Panc1 (cell line): Measurements from ENCODE around the gene RASD2. TPM values are rescaled to one million over a fixed set of nuclear protein-coding genes. Genes with fewer than 3 reads are reported as not detected.
A peak's percentile ranks its signal among the peaks of the same experiment; 100 is the strongest.

Source experiments
- ATAC-seq: fragments of 200-7000 bp; cut with Tn5 transposase; 2 replicates; pipeline ENCODE4 v1.9.1; 2020; ENCODE audit warnings: mild to moderate bottlenecking, moderate library complexity
- BruUV-seq: library from RNA; stranded (reverse); fragments of 400-500 nt; replicated peaks from 2 replicates; lab custom pipeline; 2021; lab: Mats Ljungman, UMichigan
- CTCF ChIA-PET: fragments of 300-600 bp; sonication (Branson Sonifier 250); formaldehyde crosslinking; loops from one replicate; lab custom pipeline; 2022; ENCODE audit warnings: antibody characterized with exemption; lab: Charles Lee
- POLR2A ChIA-PET: fragments of 300-600 bp; sonication (Branson Sonifier 250); formaldehyde crosslinking; loops from one replicate; lab custom pipeline; 2022; ENCODE audit warnings: antibody characterized with exemption; lab: Charles Lee
- DNase-seq: peaks from one replicate; pipeline ENCODE4 v3.0.0-alpha.2; 2010; ENCODE audit warnings: low read depth, low spot score
- H3K27ac ChIP-seq: 2 replicates; pipeline ENCODE4 v1.5.1; 2011; ENCODE audit warnings: mild to moderate bottlenecking, low read length, inconsistent platforms
- H3K27me3 ChIP-seq: fragments of 200-500 bp; sonication (Bioruptor generic); 2 replicates; pipeline ENCODE4 v1.6.0; 2014; ENCODE audit warnings: low read length, inconsistent platforms; ENCODE audit not compliant: control insufficient read depth, insufficient read depth
- H3K36me3 ChIP-seq: fragments of 200-500 bp; sonication (Bioruptor generic); 2 replicates; pipeline ENCODE4 v1.5.1; 2014; ENCODE audit warnings: inconsistent platforms, mild to moderate bottlenecking, low read length, moderate library complexity; ENCODE audit not compliant: control insufficient read depth, insufficient read depth
- H3K4me1 ChIP-seq: 2 replicates; pipeline ENCODE4 v1.5.1; 2011; ENCODE audit warnings: inconsistent platforms, mild to moderate bottlenecking, low read length, moderate library complexity; ENCODE audit not compliant: control insufficient read depth, insufficient read depth
- H3K4me3 ChIP-seq, 2 experiments: 2 replicates each; pipeline ENCODE4 v1.5.1; 2011 to 2012; ENCODE audit warnings: low read depth in 2 of 2, low read length in 2 of 2, mild to moderate bottlenecking in 2 of 2, inconsistent platforms in 1 of 2, moderate library complexity in 1 of 2
- H3K9me3 ChIP-seq: fragments of 200-500 bp; sonication (Bioruptor generic); 2 replicates; pipeline ENCODE4 v1.5.1; 2014; ENCODE audit warnings: low read depth, mild to moderate bottlenecking, inconsistent platforms, low read length, moderate library complexity; ENCODE audit not compliant: control insufficient read depth, insufficient read depth
- POLR2AphosphoS5 ChIP-seq: IDR thresholded peaks from 2 replicates; pipeline ENCODE4 v1.6.1; 2012; ENCODE audit warnings: mild to moderate bottlenecking, low read depth, low read length, moderate library complexity
- SIN3A ChIP-seq: IDR thresholded peaks from 2 replicates; pipeline ENCODE4 v1.6.1; 2012; ENCODE audit warnings: low read depth, mild to moderate bottlenecking, low read length, moderate library complexity, borderline replicate concordance; ENCODE audit not compliant: insufficient read depth
- TCF7L2 ChIP-seq: IDR thresholded peaks from 2 replicates; pipeline ENCODE4 v1.6.1; 2011; ENCODE audit warnings: mild to moderate bottlenecking, low read depth, low read length, inconsistent platforms
- in situ Hi-C: cut with HindIII; loops from 2 replicates; pipeline ENCODE4 v1.10.0; 2016; ENCODE audit warnings: low sequenced_read_pairs, low pct_unique_long_range_greater_than_20kb
- intact Hi-C: fragments of 100-400 bp; cut with micrococcal nuclease; formaldehyde crosslinking; loops from one replicate; pipeline ENCODE4 v1.10.0; 2022; ENCODE audit not compliant: unreplicated experiment
- total RNA-seq: library from RNA; stranded (reverse); gene quantifications from one replicate; pipeline ENCODE4 v1.2.1, GENCODE V29; 2021; ENCODE audit not compliant: unreplicated experiment
- TF ChIP-seq, protein P1 (sequence below), 2 experiments: IDR thresholded peaks; 2 replicates each; pipeline ENCODE4 v1.6.1; 2011 to 2012; ENCODE audit warnings: low read depth in 2 of 2, control low read depth in 1 of 2, low read length in 1 of 2, mild to moderate bottlenecking in 1 of 2, moderate library complexity in 1 of 2; ENCODE audit not compliant: insufficient read depth in 1 of 2
- TF ChIP-seq, protein P2 (sequence below): fragments of 450-650 bp; IDR thresholded peaks from 2 replicates; pipeline ENCODE4 v1.5.1; 2017; ENCODE audit warnings: mild to moderate bottlenecking

The RASD2 gene
- total RNA-seq, 1 experiment from 2014 or later, result 26.7 TPM

DNA sequence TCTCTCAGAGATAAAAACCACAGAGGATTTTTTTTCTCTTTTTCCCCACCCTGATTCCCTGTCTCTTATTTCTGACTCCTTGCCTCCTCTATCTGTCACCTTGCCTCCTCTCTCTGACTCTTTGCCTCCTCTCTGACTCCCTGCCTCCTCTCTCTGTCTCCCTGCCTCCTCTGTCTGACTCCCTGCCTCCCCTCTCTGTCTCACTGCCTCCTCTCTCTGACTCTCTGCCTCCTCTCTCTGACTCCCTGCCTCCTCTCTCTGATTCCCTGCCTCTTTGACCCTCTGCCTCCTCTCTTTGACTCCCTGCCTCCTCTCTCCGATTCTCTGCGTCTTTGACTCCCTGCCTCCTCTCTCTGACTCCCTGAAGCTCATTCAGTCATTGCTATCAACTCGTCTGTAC lies 3.1 kb downstream of the RASD2 start:
- Histone ChIP-seq H3K27ac (no peak overlapping the region; the same call in 1 of the 2 replicates), H3K4me1 (peaks cover 14% of the 10 kb centered on the region), H3K4me3 (peak overlapping the region in 1 of 2 experiments; percentile 27; a peak in 2 of 4 replicates), H3K36me3 (no peaks in the 10 kb centered on the region), H3K27me3 (no peaks in the 10 kb centered on the region), H3K9me3 (no peaks in the 10 kb centered on the region)
- ChIA-PET POLR2A (no interaction called here), CTCF (no interaction called here)
- no peak for DNase-seq
- TF ChIP-seq, protein P1, sequence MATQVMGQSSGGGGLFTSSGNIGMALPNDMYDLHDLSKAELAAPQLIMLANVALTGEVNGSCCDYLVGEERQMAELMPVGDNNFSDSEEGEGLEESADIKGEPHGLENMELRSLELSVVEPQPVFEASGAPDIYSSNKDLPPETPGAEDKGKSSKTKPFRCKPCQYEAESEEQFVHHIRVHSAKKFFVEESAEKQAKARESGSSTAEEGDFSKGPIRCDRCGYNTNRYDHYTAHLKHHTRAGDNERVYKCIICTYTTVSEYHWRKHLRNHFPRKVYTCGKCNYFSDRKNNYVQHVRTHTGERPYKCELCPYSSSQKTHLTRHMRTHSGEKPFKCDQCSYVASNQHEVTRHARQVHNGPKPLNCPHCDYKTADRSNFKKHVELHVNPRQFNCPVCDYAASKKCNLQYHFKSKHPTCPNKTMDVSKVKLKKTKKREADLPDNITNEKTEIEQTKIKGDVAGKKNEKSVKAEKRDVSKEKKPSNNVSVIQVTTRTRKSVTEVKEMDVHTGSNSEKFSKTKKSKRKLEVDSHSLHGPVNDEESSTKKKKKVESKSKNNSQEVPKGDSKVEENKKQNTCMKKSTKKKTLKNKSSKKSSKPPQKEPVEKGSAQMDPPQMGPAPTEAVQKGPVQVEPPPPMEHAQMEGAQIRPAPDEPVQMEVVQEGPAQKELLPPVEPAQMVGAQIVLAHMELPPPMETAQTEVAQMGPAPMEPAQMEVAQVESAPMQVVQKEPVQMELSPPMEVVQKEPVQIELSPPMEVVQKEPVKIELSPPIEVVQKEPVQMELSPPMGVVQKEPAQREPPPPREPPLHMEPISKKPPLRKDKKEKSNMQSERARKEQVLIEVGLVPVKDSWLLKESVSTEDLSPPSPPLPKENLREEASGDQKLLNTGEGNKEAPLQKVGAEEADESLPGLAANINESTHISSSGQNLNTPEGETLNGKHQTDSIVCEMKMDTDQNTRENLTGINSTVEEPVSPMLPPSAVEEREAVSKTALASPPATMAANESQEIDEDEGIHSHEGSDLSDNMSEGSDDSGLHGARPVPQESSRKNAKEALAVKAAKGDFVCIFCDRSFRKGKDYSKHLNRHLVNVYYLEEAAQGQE (IDR thresholded peaks at IDR 0.05; ENCODE audit: insufficient read depth in 1 of 2, low read depth in 2 of 2, low read length in 1 of 2), result no peak
- TF ChIP-seq, protein P2, sequence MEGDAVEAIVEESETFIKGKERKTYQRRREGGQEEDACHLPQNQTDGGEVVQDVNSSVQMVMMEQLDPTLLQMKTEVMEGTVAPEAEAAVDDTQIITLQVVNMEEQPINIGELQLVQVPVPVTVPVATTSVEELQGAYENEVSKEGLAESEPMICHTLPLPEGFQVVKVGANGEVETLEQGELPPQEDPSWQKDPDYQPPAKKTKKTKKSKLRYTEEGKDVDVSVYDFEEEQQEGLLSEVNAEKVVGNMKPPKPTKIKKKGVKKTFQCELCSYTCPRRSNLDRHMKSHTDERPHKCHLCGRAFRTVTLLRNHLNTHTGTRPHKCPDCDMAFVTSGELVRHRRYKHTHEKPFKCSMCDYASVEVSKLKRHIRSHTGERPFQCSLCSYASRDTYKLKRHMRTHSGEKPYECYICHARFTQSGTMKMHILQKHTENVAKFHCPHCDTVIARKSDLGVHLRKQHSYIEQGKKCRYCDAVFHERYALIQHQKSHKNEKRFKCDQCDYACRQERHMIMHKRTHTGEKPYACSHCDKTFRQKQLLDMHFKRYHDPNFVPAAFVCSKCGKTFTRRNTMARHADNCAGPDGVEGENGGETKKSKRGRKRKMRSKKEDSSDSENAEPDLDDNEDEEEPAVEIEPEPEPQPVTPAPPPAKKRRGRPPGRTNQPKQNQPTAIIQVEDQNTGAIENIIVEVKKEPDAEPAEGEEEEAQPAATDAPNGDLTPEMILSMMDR, result no peak
- TF ChIP-seq POLR2AphosphoS5, result no peak
- in situ Hi-C loops, result no loop called here
- intact Hi-C loops, result no loop called here
- no peak for ATAC-seq
- no TSS peak for BruUV-seq

DNA sequence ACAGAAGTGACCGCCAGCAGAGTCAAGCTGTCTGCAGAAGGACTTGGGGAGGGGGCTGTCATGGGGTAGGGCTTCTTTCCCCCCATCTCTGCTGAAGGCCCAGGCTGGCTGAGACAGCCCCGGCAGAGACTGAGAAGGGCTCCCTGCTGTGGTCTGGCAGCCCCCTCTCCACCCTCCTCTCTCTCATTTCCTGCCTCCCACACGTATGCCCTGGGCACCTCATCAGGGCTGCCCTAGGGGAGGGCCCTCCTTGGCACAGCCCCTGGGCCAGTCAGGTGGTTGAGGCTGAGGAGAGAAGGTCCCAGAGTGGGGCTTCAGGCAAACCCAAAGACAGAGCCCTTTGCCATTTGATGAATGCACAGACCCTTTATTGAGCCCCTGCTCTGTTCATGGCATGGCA lies 3.6 kb downstream of the RASD2 start:
- Histone ChIP-seq H3K4me1 (peaks cover 14% of the 10 kb centered on the region), H3K27me3 (no peaks in the 10 kb centered on the region), H3K36me3 (no peaks in the 10 kb centered on the region), H3K27ac (no peak overlapping the region; the same call in 1 of the 2 replicates), H3K9me3 (no peaks in the 10 kb centered on the region), H3K4me3 (peak overlapping the region in 1 of 2 experiments; percentile 27; a peak in 2 of 4 replicates)
- no TSS peak for BruUV-seq
- in situ Hi-C loops, result no loop called here
- ChIA-PET POLR2A (no interaction called here), CTCF (no interaction called here)
- TF ChIP-seq SIN3A (no peak), TCF7L2 (no peak), POLR2AphosphoS5 (no peak)
- TF ChIP-seq, protein P1 (IDR thresholded peaks at IDR 0.05; ENCODE audit: insufficient read depth in 1 of 2, low read depth in 2 of 2, low read length in 1 of 2), result no peak
- TF ChIP-seq, protein P2, result no peak
- no peak for ATAC-seq
- intact Hi-C loops, result no loop called here
- no peak for DNase-seq
